H1 (cell line): ENCODE measurements around the gene RLN1.

Experiments used
- ATF2 ChIP-seq: IDR thresholded peaks from 2 replicates; pipeline ENCODE4 v1.6.1; 2012; ENCODE audit warnings: low read length, inconsistent platforms
- BRCA1 ChIP-seq: IDR thresholded peaks from 2 replicates; pipeline ENCODE4 v1.6.1; 2012; ENCODE audit warnings: low read depth, low read length, improper control_type of control experiment
- JUND ChIP-seq: IDR thresholded peaks from 2 replicates; pipeline ENCODE4 v1.6.1; 2011; ENCODE audit warnings: mild to moderate bottlenecking, improper control_type of control experiment, low read length
- POLR2A ChIP-seq, 2 experiments: IDR thresholded peaks; 1 replicate in 1 of 2; 2 replicates in 1 of 2; pipeline ENCODE4 v1.6.1; 2011; ENCODE audit warnings: low read depth in 2 of 2, low read length in 2 of 2, mild to moderate bottlenecking in 2 of 2; ENCODE audit errors: control extremely low read depth in 1 of 2
- SP1 ChIP-seq: IDR thresholded peaks from 2 replicates; pipeline ENCODE4 v1.6.1; 2011; ENCODE audit warnings: low read depth, low read length
- SUZ12 ChIP-seq: fragments of 200-600 bp; sonication (generic); IDR thresholded peaks from 2 replicates; pipeline ENCODE4 v1.6.1; 2012; ENCODE audit warnings: mild to moderate bottlenecking, inconsistent platforms, low read length, moderate library complexity, mixed read lengths
- YY1 ChIP-seq: IDR thresholded peaks from 2 replicates; pipeline ENCODE4 v1.6.1; 2011; ENCODE audit warnings: low read depth, mild to moderate bottlenecking, low read length
- TF ChIP-seq, protein P1 (sequence below), 3 experiments: IDR thresholded peaks; 1 replicate in 2 of 3; 2 replicates in 1 of 3; pipeline versions ENCODE4 v1.5.1 to v1.6.1; 2011; ENCODE audit warnings: low read length in 3 of 3, mild to moderate bottlenecking in 3 of 3, inconsistent platforms in 2 of 3, low read depth in 1 of 3, moderate library complexity in 1 of 3; ENCODE audit not compliant: insufficient read depth in 1 of 3; ENCODE audit errors: control extremely low read depth in 1 of 3

- TF ChIP-seq YY1 (no peak), JUND (no peak), SP1 (no peak), ATF2 (no peak), POLR2A (IDR thresholded peaks at IDR 0.05; ENCODE audit: control extremely low read depth in 1 of 2, low read depth in 2 of 2, low read length in 2 of 2) (no peak), SUZ12 (no peak), BRCA1 (no peak)
- TF ChIP-seq, protein P1, sequence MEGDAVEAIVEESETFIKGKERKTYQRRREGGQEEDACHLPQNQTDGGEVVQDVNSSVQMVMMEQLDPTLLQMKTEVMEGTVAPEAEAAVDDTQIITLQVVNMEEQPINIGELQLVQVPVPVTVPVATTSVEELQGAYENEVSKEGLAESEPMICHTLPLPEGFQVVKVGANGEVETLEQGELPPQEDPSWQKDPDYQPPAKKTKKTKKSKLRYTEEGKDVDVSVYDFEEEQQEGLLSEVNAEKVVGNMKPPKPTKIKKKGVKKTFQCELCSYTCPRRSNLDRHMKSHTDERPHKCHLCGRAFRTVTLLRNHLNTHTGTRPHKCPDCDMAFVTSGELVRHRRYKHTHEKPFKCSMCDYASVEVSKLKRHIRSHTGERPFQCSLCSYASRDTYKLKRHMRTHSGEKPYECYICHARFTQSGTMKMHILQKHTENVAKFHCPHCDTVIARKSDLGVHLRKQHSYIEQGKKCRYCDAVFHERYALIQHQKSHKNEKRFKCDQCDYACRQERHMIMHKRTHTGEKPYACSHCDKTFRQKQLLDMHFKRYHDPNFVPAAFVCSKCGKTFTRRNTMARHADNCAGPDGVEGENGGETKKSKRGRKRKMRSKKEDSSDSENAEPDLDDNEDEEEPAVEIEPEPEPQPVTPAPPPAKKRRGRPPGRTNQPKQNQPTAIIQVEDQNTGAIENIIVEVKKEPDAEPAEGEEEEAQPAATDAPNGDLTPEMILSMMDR (IDR thresholded peaks at IDR 0.05; ENCODE audit: control extremely low read depth in 1 of 3, insufficient read depth in 1 of 3, low read depth in 1 of 3, low read length in 3 of 3), result no peak
These were observed 15.6 kb upstream of the RLN1 start for GRCh38 chr9:5355226-5355625.
